Chondrocyte (in vitro differentiated cells): Measurements from ENCODE around the gene RAB1A. TPM values are rescaled to one million over a fixed set of nuclear protein-coding genes. Genes with fewer than 3 reads are reported as not detected.
A peak's percentile ranks its signal among the peaks of the same experiment; 100 is the strongest.

ENCODE experiments used
- DNase-seq: peaks from one replicate; pipeline ENCODE4 v3.0.0; 2021; ENCODE audit warnings: mixed read lengths, low spot score
- H3K27ac Mint-ChIP-seq: one replicate; pipeline ENCODE4 v1.8.0; 2021; ENCODE audit warnings: mild to moderate bottlenecking, moderate library complexity, mixed read lengths; ENCODE audit not compliant: unreplicated experiment
- H3K27me3 Mint-ChIP-seq: 2 replicates; pipeline ENCODE4 v1.8.0; 2021; ENCODE audit warnings: low read depth, mixed read lengths
- H3K36me3 Mint-ChIP-seq: 2 replicates; pipeline ENCODE4 v1.8.0; 2021; ENCODE audit warnings: low read depth, mixed read lengths
- H3K4me1 Mint-ChIP-seq: 2 replicates; pipeline ENCODE4 v1.8.0; 2021; ENCODE audit warnings: low read depth, mild to moderate bottlenecking, mixed read lengths
- H3K4me3 Mint-ChIP-seq: one replicate; pipeline ENCODE4 v1.8.0; 2021; ENCODE audit warnings: mild to moderate bottlenecking, moderate library complexity, mixed read lengths; ENCODE audit not compliant: unreplicated experiment
- H3K9me3 Mint-ChIP-seq: 2 replicates; pipeline ENCODE4 v1.8.0; 2021; ENCODE audit warnings: low read depth, mixed read lengths
- CTCF ChIP-seq: fragments of 200-600 bp; sonication (generic); IDR thresholded peaks from 2 replicates; pipeline ENCODE4 v1.5.0; 2021; ENCODE audit warnings: antibody characterized with exemption, mild to moderate bottlenecking, moderate library complexity
- total RNA-seq: library from RNA; stranded (reverse); gene quantifications from 3 replicates; pipeline ENCODE4 v1.2.1, GENCODE V29; 2021

The RAB1A gene
- total RNA-seq, 1 donor from 2014 or later: 192 TPM

DNA sequence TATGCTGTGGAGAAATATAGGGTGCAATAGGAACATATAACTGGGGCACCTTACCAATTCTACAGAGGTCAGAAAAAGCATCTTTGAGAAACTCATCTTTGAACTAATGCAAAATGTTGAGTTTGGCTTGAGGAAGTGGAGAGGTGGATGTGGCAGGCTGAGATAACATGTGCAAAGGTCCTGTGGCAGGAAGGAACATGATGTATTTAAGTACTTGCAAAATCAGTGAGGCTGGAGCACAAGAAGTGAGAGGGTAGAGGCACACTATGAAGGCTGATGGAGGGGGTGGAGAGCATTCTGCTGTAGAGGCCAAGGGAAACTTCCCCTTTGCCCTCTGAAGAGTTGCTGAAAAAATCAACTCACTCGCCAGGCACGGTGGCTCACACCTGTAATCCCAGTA is 14.7 kb upstream of the RAB1A start:
- Mint-ChIP-seq H3K36me3 (no peaks in the 10 kb centered on the region), H3K27ac (no peak overlapping the region), H3K27me3 (peaks cover 2% of the 10 kb centered on the region), H3K4me3 (no peak overlapping the region), H3K9me3 (no peaks in the 10 kb centered on the region), H3K4me1 (no peaks in the 10 kb centered on the region)
- DNase-seq: no peak
- TF ChIP-seq CTCF: no peak

DNA sequence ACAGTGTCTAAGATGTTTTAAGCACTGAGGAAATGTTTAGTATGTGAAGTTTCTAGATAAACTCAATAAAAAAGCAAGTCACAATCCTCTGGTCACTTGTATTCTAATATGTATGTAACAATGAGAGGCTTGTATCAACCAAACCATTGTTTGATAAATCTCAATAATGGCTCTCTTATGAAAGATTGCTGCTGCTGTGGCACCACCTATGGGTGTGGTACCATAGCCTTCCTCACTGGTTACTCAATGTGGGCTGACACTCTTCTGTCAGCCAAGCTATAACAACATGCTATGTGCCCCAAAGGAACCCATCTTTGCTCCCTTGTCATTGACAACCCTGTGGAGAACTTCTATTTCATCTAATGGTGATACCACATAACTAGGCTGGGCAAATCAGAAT is 12.6 kb upstream of the RAB1A start:
- H3K36me3 Mint-ChIP-seq: no peaks in the 10 kb centered on the region
- peaks cover 4% of the 10 kb centered on the region for H3K4me1 Mint-ChIP-seq
- no peak overlapping the region for H3K27ac Mint-ChIP-seq
- H3K9me3 Mint-ChIP-seq: no peaks in the 10 kb centered on the region
- no peak overlapping the region for H3K4me3 Mint-ChIP-seq
- peaks cover 2% of the 10 kb centered on the region for H3K27me3 Mint-ChIP-seq
- peak; percentile 42 for TF ChIP-seq CTCF
- DNase-seq: no peak

- H3K36me3 Mint-ChIP-seq: no peaks in the 10 kb centered on the region
Measured at GRCh38 chr2:65137197-65137775, 7.4 kb upstream of the RAB1A start.

DNA sequence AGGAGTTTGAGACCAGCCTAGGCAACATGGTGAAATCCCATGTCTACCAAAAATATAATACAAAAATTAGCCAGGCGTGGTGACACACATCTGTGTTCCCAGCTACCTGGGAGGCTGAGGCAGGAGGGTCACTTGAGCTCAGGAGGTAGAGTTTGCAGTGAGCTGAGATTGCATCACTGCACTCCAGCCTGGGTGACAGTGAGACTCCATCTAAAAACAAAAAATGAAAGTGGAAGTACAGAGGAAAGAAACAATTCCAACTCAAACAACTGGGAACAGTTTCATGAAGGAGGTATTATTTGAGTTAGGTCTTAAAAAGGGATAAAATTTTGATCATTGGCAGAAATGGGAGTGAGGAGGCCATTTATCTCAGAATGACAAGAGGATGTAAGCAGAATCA is 6.3 kb upstream of the RAB1A start:
- no peak for TF ChIP-seq CTCF
- Mint-ChIP-seq H3K9me3 (no peaks in the 10 kb centered on the region), H3K4me3 (no peak overlapping the region), H3K4me1 (peaks cover 22% of the 10 kb centered on the region), H3K36me3 (no peaks in the 10 kb centered on the region), H3K27ac (peak overlapping the region; percentile 18), H3K27me3 (no peaks in the 10 kb centered on the region)
- DNase-seq: no peak

More at GRCh38 chr2:65137197-65137775, 7.4 kb upstream of the RAB1A start:
- no peak overlapping the region for H3K4me3 Mint-ChIP-seq
- H3K9me3 Mint-ChIP-seq: no peaks in the 10 kb centered on the region
- no peak for TF ChIP-seq CTCF
- peaks cover 13% of the 10 kb centered on the region for H3K4me1 Mint-ChIP-seq
- no peak overlapping the region for H3K27ac Mint-ChIP-seq
- no peak for DNase-seq
- no peaks in the 10 kb centered on the region for H3K27me3 Mint-ChIP-seq

- no peaks in the 10 kb centered on the region for H3K36me3 Mint-ChIP-seq
- no peak for DNase-seq
- no peaks in the 10 kb centered on the region for H3K9me3 Mint-ChIP-seq
- no peak overlapping the region for H3K27ac Mint-ChIP-seq
- peaks cover 29% of the 10 kb centered on the region for H3K4me1 Mint-ChIP-seq
- H3K4me3 Mint-ChIP-seq: no peak overlapping the region
- TF ChIP-seq CTCF: no peak
- no peaks in the 10 kb centered on the region for H3K27me3 Mint-ChIP-seq
Measured at GRCh38 chr2:65134158-65134557, 4.3 kb upstream of the RAB1A start.
